GM13976 (cell line): Measurements from ENCODE around the gene SLC66A1.

Experiments used
- DNase-seq: peaks from one replicate; pipeline ENCODE4 v3.0.0; 2012; ENCODE audit warnings: low spot score
- CTCF ChIP-seq: IDR thresholded peaks from 2 replicates; pipeline ENCODE4 v1.5.1; 2012; ENCODE audit warnings: borderline replicate concordance, mild to moderate bottlenecking; ENCODE audit not compliant: insufficient read depth; ENCODE audit errors: extremely low read depth, missing control alignments, control extremely low read depth
- in situ Hi-C: fragments of 300-500 bp; cut with MboI; formaldehyde crosslinking; loops from one replicate; pipeline ENCODE4 v1.12.0; 2022; ENCODE audit warnings: low sequenced_read_pairs, mixed read lengths, inconsistent platforms; ENCODE audit not compliant: unreplicated experiment

Gene SLC66A1

GRCh38 chr1:19343617-19344350, 31.7 kb downstream of the SLC66A1 start:
- TF ChIP-seq CTCF, result no peak
- in situ Hi-C loops, result no loop called here
- no peak for DNase-seq

GRCh38 chr1:19344372-19344810, 32.3 kb downstream of the SLC66A1 start:
- peak; percentile 78 for DNase-seq
- in situ Hi-C loops, result no loop called here
- TF ChIP-seq CTCF, result peak; percentile 86

GRCh38 chr1:19344831-19345230, 32.7 kb downstream of the SLC66A1 start:
- in situ Hi-C loops, result no loop called here
- no peak for TF ChIP-seq CTCF
- DNase-seq, result no peak

GRCh38 chr1:19345391-19345790, 33.3 kb downstream of the SLC66A1 start:
- in situ Hi-C loops, result no loop called here
- no peak for TF ChIP-seq CTCF
- DNase-seq, result no peak

GRCh38 chr1:19346026-19346425, 33.9 kb downstream of the SLC66A1 start:
- in situ Hi-C loops, result no loop called here
- no peak for DNase-seq
- no peak for TF ChIP-seq CTCF

GRCh38 chr1:19347533-19348172, 35.5 kb downstream of the SLC66A1 start:
- TF ChIP-seq CTCF, result no peak
- in situ Hi-C loops, result no loop called here
- DNase-seq, result no peak
